Body of pancreas (tissue), 4 donors: ENCODE results near the gene CST3. TPM values are rescaled to one million over a fixed set of nuclear protein-coding genes. Genes with fewer than 3 reads are reported as not detected.
A peak's percentile ranks its signal among the peaks of the same experiment; 100 is the strongest.

Experiments
- ATAC-seq: fragments of 150-250 bp; one replicate; pipeline ENCODE4 v1.9.1; 2016
- DNase-seq, 4 donors: peaks; one replicate each; pipeline ENCODE4 v3.0.0-alpha.2; 2019
- H3K27ac ChIP-seq, 4 donors: fragments of 200-600 bp; sonication (generic); 1 replicate in 3 of 4; 2 replicates in 1 of 4; pipeline versions ENCODE4 v1.5.1 to v1.6.1; 2016 to 2019; ENCODE audit warnings: mild to moderate bottlenecking in 1 of 4, mixed read lengths in 1 of 4, moderate library complexity in 1 of 4
- H3K27me3 ChIP-seq, 2 donors: fragments of 200-600 bp; sonication (generic); one replicate each; pipeline ENCODE4 v1.6.0; 2016; ENCODE audit warnings: mild to moderate bottlenecking in 1 of 2
- H3K36me3 ChIP-seq, 2 donors: fragments of 200-600 bp; sonication (generic); replicated peaks in 1 of 2; 2 replicates each; pipeline ENCODE4 v1.5.1; 2016; ENCODE audit warnings: low read depth in 2 of 2; ENCODE audit not compliant: insufficient read depth in 1 of 2
- H3K4me1 ChIP-seq: fragments of 200-600 bp; sonication (generic); one replicate; pipeline ENCODE4 v1.6.0; 2016
- H3K4me3 ChIP-seq, 2 donors: fragments of 200-600 bp; sonication (generic); 1 replicate in 1 of 2; 2 replicates in 1 of 2; pipeline ENCODE4 v1.5.1; 2016 to 2019
- H3K9me3 ChIP-seq, 3 donors: fragments of 200-600 bp; sonication (generic); 1 replicate in 2 of 3; 2 replicates in 1 of 3; pipeline ENCODE4 v1.5.1; 2016
- POLR2A ChIP-seq, 3 donors: fragments of 450-650 bp; IDR thresholded peaks; one replicate each; pipeline ENCODE4 v1.6.1; 2016; ENCODE audit warnings: antibody characterized with exemption in 3 of 3, mild to moderate bottlenecking in 2 of 3
- WGBS, 2 donors: methylation state at CpG; one replicate each; pipeline ENCODE4 v1.1.5; 2017; 5-methylcytosine and 5-hydroxymethylcytosine counted together
- intact Hi-C: fragments of 100-400 bp; cut with DNase I; formaldehyde crosslinking; loops from one replicate; pipeline ENCODE4 v1.15.1; 2023
- total RNA-seq, 2 donors: library from RNA; depleted of rRNA; stranded (reverse); fragments of >200 nt; gene quantifications; one replicate each; pipeline ENCODE4 v1.1.0, GENCODE V29; 2016
- TF ChIP-seq, protein P1 (sequence below), 7 experiments: fragments of 450-650 bp in 4 of 7; fragments of 200-600 bp in 3 of 7; sonication (generic) in 3 of 7; IDR thresholded peaks; one replicate each; pipeline ENCODE4 v1.5.1; 2016 to 2019; ENCODE audit warnings: antibody characterized with exemption in 7 of 7

Gene CST3
- total RNA-seq, 2 donors from 2014 or later, result 491 to 654 TPM

DNA sequence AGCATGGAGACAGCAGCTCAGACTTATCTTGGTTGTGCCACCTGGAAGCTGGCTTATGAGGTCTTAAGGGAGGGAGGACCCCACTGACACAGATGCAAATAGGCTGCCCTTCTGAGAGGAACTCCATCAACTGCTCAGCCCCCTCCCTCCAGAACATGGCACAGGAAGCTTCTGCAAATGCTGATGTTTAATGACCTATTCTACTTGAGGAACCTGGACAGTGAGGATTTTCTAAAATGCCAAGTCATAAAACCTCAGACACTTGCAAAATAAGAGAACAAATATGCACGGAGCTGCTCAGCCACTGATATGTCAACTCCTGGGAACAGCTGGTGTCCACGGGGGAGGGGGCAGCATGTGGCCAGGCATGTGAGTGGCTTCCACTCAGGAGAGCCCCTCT lies 35.5 kb downstream of the CST3 start:
- no peaks in the 10 kb centered on the region for H3K9me3 ChIP-seq
- no peak overlapping the region for H3K4me3 ChIP-seq
- no peak overlapping the region for H3K27ac ChIP-seq
- 24 to 43% methylated on average over 2 of the region's 2 CpGs for WGBS, 2 donors
- intact Hi-C loops, result no loop called here
- DNase-seq (no peak), ATAC-seq (no peak)
- no peaks in the 10 kb centered on the region for H3K36me3 ChIP-seq
- TF ChIP-seq, protein P1, sequence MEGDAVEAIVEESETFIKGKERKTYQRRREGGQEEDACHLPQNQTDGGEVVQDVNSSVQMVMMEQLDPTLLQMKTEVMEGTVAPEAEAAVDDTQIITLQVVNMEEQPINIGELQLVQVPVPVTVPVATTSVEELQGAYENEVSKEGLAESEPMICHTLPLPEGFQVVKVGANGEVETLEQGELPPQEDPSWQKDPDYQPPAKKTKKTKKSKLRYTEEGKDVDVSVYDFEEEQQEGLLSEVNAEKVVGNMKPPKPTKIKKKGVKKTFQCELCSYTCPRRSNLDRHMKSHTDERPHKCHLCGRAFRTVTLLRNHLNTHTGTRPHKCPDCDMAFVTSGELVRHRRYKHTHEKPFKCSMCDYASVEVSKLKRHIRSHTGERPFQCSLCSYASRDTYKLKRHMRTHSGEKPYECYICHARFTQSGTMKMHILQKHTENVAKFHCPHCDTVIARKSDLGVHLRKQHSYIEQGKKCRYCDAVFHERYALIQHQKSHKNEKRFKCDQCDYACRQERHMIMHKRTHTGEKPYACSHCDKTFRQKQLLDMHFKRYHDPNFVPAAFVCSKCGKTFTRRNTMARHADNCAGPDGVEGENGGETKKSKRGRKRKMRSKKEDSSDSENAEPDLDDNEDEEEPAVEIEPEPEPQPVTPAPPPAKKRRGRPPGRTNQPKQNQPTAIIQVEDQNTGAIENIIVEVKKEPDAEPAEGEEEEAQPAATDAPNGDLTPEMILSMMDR (IDR thresholded peaks at IDR 0.05), result no peak
- no peak for TF ChIP-seq POLR2A (IDR thresholded peaks at IDR 0.05)
- H3K4me1 ChIP-seq, result no peaks in the 10 kb centered on the region
- no peaks in the 10 kb centered on the region for H3K27me3 ChIP-seq

DNA sequence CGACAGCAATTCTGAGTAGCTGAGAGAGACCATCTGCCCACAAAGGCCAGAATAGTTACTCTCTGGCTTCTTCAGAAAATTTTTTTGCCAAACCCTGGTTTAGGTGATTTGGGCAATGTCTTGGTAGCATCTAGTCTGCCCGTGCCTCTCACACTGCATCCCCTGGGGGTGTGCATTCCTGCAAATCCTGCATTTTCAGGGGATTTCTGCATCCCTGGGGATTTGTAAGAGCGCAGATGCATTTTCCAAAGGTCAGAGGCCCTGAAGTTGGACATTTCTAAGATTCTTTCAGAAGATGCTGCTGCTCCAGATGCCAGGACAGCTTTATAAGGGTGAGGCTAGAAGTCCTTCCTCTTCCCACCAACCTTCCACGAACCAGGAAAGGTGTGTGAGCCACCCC lies 36.0 kb downstream of the CST3 start:
- intact Hi-C loops, result no loop called here
- no peaks in the 10 kb centered on the region for H3K36me3 ChIP-seq
- no peaks in the 10 kb centered on the region for H3K27me3 ChIP-seq
- H3K4me3 ChIP-seq, result no peak overlapping the region
- WGBS, 2 donors, result 58 to 68% methylated on average over 4 of the region's 4 CpGs
- DNase-seq, result no peak
- no peaks in the 10 kb centered on the region for H3K4me1 ChIP-seq
- ATAC-seq, result no peak
- H3K9me3 ChIP-seq, result no peaks in the 10 kb centered on the region
- no peak for TF ChIP-seq POLR2A (IDR thresholded peaks at IDR 0.05)
- TF ChIP-seq, protein P1 (IDR thresholded peaks at IDR 0.05), result no peak
- H3K27ac ChIP-seq, result no peak overlapping the region

DNA sequence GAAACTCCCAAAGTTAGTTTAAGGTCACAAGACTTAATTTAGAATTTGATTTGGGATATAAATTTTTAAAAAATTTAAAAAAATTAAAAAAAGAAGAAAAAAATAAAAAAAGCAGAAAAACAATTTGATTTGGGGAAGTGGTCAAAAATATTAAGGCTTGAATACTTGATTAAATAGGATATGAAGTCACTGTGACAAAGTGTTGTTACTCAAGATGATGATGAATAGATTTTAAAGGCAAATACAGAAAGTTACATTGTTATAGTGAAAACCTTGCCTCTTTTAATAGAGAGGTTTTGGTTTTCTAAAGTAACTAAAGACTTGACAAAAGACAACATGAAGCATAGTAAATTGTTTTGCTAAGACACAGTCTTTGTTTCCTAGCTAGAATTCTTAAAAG lies 39.3 kb downstream of the CST3 start:
- intact Hi-C loops, result no loop called here
- peak overlapping the region in 1 of 2 donors; percentile 3 for H3K4me3 ChIP-seq
- no peak for DNase-seq
- no peaks in the 10 kb centered on the region for H3K9me3 ChIP-seq
- no peak for ATAC-seq
- H3K27me3 ChIP-seq, result no peaks in the 10 kb centered on the region
- H3K27ac ChIP-seq, result no peak overlapping the region
- H3K4me1 ChIP-seq, result no peaks in the 10 kb centered on the region
- TF ChIP-seq, protein P1 (IDR thresholded peaks at IDR 0.05), result no peak
- TF ChIP-seq POLR2A (IDR thresholded peaks at IDR 0.05), result no peak
- H3K36me3 ChIP-seq, result no peaks in the 10 kb centered on the region

DNA sequence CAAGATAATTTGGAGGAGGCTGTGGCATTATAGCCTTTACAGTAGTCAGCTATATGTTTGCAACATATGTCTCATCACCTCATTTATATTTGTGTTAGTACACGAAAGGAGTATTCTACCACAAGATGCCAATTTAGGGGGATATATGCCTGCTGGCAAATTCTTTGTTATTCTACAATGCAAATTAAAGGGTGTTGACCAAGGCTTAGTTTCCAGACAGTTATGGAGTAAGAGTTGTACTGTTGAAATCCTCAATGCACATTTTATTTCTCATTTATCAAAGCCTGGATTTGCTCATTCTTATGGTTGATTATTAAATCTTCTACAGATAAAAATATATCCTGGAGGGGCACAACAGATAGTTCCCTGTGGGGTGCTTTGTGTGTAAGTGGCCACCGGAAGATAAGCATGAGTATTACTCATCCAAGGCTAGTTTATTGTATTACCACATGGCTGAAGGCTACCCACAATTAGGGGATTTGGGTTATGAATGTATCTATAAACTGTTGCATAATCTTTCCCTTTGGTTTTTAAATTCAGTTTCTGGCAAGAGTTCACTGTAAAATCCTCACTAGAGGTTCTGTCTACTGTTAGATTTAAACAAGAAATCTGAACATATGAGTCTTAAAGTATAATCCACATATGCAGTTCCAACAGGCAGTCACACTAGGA lies 41.0 kb downstream of the CST3 start:
- Histone ChIP-seq H3K27ac (no peak overlapping the region), H3K4me1 (no peaks in the 10 kb centered on the region), H3K9me3 (no peaks in the 10 kb centered on the region), H3K27me3 (no peaks in the 10 kb centered on the region), H3K36me3 (no peaks in the 10 kb centered on the region), H3K4me3 (no peak overlapping the region)
- intact Hi-C loops, result no loop called here
- ATAC-seq (no peak), DNase-seq (no peak)
- TF ChIP-seq, protein P1 (IDR thresholded peaks at IDR 0.05), result no peak
- no peak for TF ChIP-seq POLR2A (IDR thresholded peaks at IDR 0.05)
- WGBS, 2 donors, result 40 to 44% methylated on average over 2 of the region's 2 CpGs

DNA sequence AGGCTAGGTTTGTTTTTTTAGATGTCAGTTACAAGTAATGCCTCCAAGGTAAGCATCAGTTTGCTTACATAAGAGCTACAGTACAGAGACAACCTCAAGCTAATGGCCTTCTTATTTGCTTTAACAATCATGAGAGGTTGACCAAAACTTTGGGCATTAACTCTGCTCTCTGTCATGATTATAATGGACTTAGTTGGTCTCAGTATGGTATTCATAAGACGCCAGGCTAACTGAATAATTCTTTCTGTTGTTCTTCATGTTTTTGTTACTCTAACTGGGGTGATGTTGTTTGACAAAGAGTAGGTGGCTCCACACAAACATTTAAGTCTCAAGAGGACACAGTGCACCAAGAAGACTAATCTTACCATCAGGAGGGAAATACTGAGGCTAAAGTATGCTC lies 41.8 kb downstream of the CST3 start:
- Histone ChIP-seq H3K27ac (no peak overlapping the region), H3K9me3 (no peaks in the 10 kb centered on the region), H3K36me3 (no peaks in the 10 kb centered on the region), H3K4me1 (no peaks in the 10 kb centered on the region), H3K27me3 (no peaks in the 10 kb centered on the region), H3K4me3 (no peak overlapping the region)
- ATAC-seq, result no peak
- 64 to 76% methylated on average over 1 of the region's 1 CpG for WGBS, 2 donors
- DNase-seq, result no peak
- intact Hi-C loops, result no loop called here
- TF ChIP-seq POLR2A (IDR thresholded peaks at IDR 0.05), result no peak
- TF ChIP-seq, protein P1 (IDR thresholded peaks at IDR 0.05), result no peak
